CD14-positive monocyte (primary cell): ENCODE measurements around the gene NDFIP1. TPM values are rescaled to one million over a fixed set of nuclear protein-coding genes. Genes with fewer than 3 reads are reported as not detected.
"Not testable (repeated sequence)": the region's sequence is repeated elsewhere in the genome, so short reads cannot be mapped to it uniquely, and the experiment has no call there.

Experiments
- DNase-seq, 3 donors: peaks; one replicate each; pipeline ENCODE4 v3.0.0-alpha.2; 2011 to 2022
- H2AFZ ChIP-seq: 2 replicates; pipeline ENCODE4 v1.6.0; 2012; ENCODE audit warnings: mild to moderate bottlenecking, low read depth, low read length, inconsistent platforms; ENCODE audit not compliant: insufficient read depth, poor library complexity, severe bottlenecking
- H3K27ac ChIP-seq, 2 donors: 1 replicate in 1 of 2; 2 replicates in 1 of 2; pipeline ENCODE4 v1.5.1; 2012 to 2013; ENCODE audit warnings: low read length in 2 of 2, control low read depth in 1 of 2, inconsistent platforms in 1 of 2, low read depth in 1 of 2, mild to moderate bottlenecking in 1 of 2
- H3K27me3 ChIP-seq, 2 donors: one replicate each; pipeline versions ENCODE4 v1.6.0 to v1.6.1; 2011 to 2013; ENCODE audit warnings: low read length in 2 of 2; ENCODE audit not compliant: control insufficient read depth in 2 of 2, insufficient read depth in 2 of 2
- H3K36me3 ChIP-seq, 2 donors: replicated peaks in 1 of 2; 1 replicate in 1 of 2; 2 replicates in 1 of 2; pipeline versions ENCODE4 v1.5.1 to v1.6.1; 2012 to 2013; ENCODE audit warnings: low read length in 2 of 2, control low read depth in 1 of 2, inconsistent platforms in 1 of 2, mild to moderate bottlenecking in 1 of 2; ENCODE audit not compliant: insufficient read depth in 2 of 2, control insufficient read depth in 1 of 2
- H3K4me1 ChIP-seq, 2 donors: 1 replicate in 1 of 2; 2 replicates in 1 of 2; pipeline versions ENCODE4 v1.5.1 to v1.6.1; 2012 to 2013; ENCODE audit warnings: low read length in 2 of 2, control low read depth in 1 of 2, inconsistent platforms in 1 of 2, mild to moderate bottlenecking in 1 of 2, moderate library complexity in 1 of 2; ENCODE audit not compliant: insufficient read depth in 2 of 2, control insufficient read depth in 1 of 2
- H3K4me2 ChIP-seq: replicated peaks from 2 replicates; pipeline ENCODE3; 2012; ENCODE audit warnings: low read length, moderate library complexity, mild to moderate bottlenecking; ENCODE audit not compliant: poor library complexity, severe bottlenecking; ENCODE audit errors: extremely low read depth
- H3K4me3 ChIP-seq, 3 experiments: fragments of 200-600 bp in 1 of 3; sonication (generic) in 1 of 3; replicated peaks in 1 of 3; 1 replicate in 2 of 3; 2 replicates in 1 of 3; pipeline ENCODE4 v1.5.1; 2011 to 2013; ENCODE audit warnings: low read length in 3 of 3, mild to moderate bottlenecking in 3 of 3, control low read depth in 2 of 3, low read depth in 2 of 3, inconsistent platforms in 1 of 3, moderate library complexity in 1 of 3
- H3K79me2 ChIP-seq: 2 replicates; pipeline ENCODE4 v1.6.0; 2012; ENCODE audit warnings: mild to moderate bottlenecking, control low read depth, inconsistent platforms, low read length, moderate library complexity; ENCODE audit not compliant: insufficient read depth
- H3K9ac ChIP-seq: 2 replicates; pipeline ENCODE4 v1.6.0; 2017; ENCODE audit warnings: low read length, mild to moderate bottlenecking; ENCODE audit not compliant: insufficient read depth, poor library complexity, severe bottlenecking
- H3K9me3 ChIP-seq, 2 donors: replicated peaks in 1 of 2; 1 replicate in 1 of 2; 2 replicates in 1 of 2; pipeline versions ENCODE4 v1.5.1 to v1.6.1; 2012 to 2013; ENCODE audit warnings: low read length in 2 of 2, control low read depth in 1 of 2; ENCODE audit not compliant: control insufficient read depth in 1 of 2, insufficient read depth in 1 of 2
- H4K20me1 ChIP-seq: 2 replicates; pipeline ENCODE4 v1.6.0; 2012; ENCODE audit warnings: mild to moderate bottlenecking, low read length, control low read depth, moderate library complexity; ENCODE audit not compliant: insufficient read depth
- H3K27ac Mint-ChIP-seq, 7 donors: one replicate each; pipeline ENCODE4 v1.8.0; 2020; ENCODE audit warnings: mild to moderate bottlenecking in 7 of 7, mixed read lengths in 7 of 7, moderate library complexity in 6 of 7, inconsistent platforms in 2 of 7
- H3K27me3 Mint-ChIP-seq, 3 donors: one replicate each; pipeline ENCODE4 v1.8.0; 2021 to 2022; ENCODE audit warnings: low read depth in 3 of 3, mild to moderate bottlenecking in 3 of 3, mixed read lengths in 3 of 3, moderate library complexity in 3 of 3, inconsistent platforms in 1 of 3
- H3K36me3 Mint-ChIP-seq, 2 donors: one replicate each; pipeline ENCODE4 v1.8.0; 2020; ENCODE audit warnings: mixed read lengths in 2 of 2, inconsistent platforms in 1 of 2, mild to moderate bottlenecking in 1 of 2
- H3K4me1 Mint-ChIP-seq: one replicate; pipeline ENCODE4 v1.8.0; 2020; ENCODE audit warnings: mild to moderate bottlenecking, mixed read lengths
- H3K4me3 Mint-ChIP-seq, 2 donors: one replicate each; pipeline ENCODE4 v1.8.0; 2020; ENCODE audit warnings: mild to moderate bottlenecking in 2 of 2, mixed read lengths in 2 of 2, moderate library complexity in 1 of 2
- H3K9me3 Mint-ChIP-seq, 7 donors: one replicate each; pipeline ENCODE4 v1.8.0; 2020 to 2022; ENCODE audit warnings: mixed read lengths in 7 of 7, mild to moderate bottlenecking in 6 of 7, moderate library complexity in 6 of 7, inconsistent platforms in 2 of 7
- CTCF ChIP-seq: fragments of 200-600 bp; IDR thresholded peaks from one replicate; pipeline ENCODE4 v1.8.0; 2022; ENCODE audit warnings: antibody characterized with exemption, mild to moderate bottlenecking
- WGBS: methylation state at CpG from one replicate; pipeline ENCODE4 v1.1.5; 2013; ENCODE audit warnings: missing lambda C conversion rate; ENCODE audit not compliant: insufficient coverage; 5-methylcytosine and 5-hydroxymethylcytosine counted together
- intact Hi-C, 2 donors: fragments of 100-400 bp; cut with micrococcal nuclease; formaldehyde crosslinking; loops; one replicate each; pipeline versions ENCODE4 v1.15.0 to v1.15.1; 2023
- polyA plus RNA-seq, 3 donors: library from polyadenylated mRNA; depleted of rRNA in 1 of 3; unstranded in 2 of 3; stranded (reverse) in 1 of 3; fragments of 300-500 nt in 2 of 3; fragments of >200 nt in 1 of 3; fragmentation: Illumina TruSeq in 2 of 3; gene quantifications; 1 replicate in 2 of 3; 2 replicates in 1 of 3; pipeline ENCODE4 v1.2.3, GENCODE V29; 2012 to 2021

Gene NDFIP1
- polyA plus RNA-seq, 3 donors, result 18.4 to 44.4 (median 44.0) TPM

GRCh38 chr5:142186514-142186856, 77.9 kb downstream of the NDFIP1 start:
- no peaks in the 10 kb centered on the region for H3K9me3 ChIP-seq
- Mint-ChIP-seq H3K27ac (no peak overlapping the region), H3K36me3 (no peaks in the 10 kb centered on the region), H3K27me3 (peaks cover 5 to 8% (median 6%) of the 10 kb centered on the region in 3 donors), H3K9me3 (peaks cover 0 to 4% (median 2%) of the 10 kb centered on the region in 7 donors), H3K4me3 (no peak overlapping the region), H3K4me1 (peaks cover 5% of the 10 kb centered on the region)
- H3K79me2 ChIP-seq, result no peaks in the 10 kb centered on the region
- H3K36me3 ChIP-seq, result no peaks in the 10 kb centered on the region
- intact Hi-C loops, result no loop called here
- H3K9ac ChIP-seq, result no peak overlapping the region
- H3K4me3 ChIP-seq, result no peak overlapping the region
- no peak overlapping the region for H3K27ac ChIP-seq
- H3K4me1 ChIP-seq, result no peaks in the 10 kb centered on the region
- H3K27me3 ChIP-seq, result peaks cover 0 to 4% of the 10 kb centered on the region in 2 donors
- TF ChIP-seq CTCF, result no peak
- H3K4me2 ChIP-seq, result no peak overlapping the region
- no peaks in the 10 kb centered on the region for H4K20me1 ChIP-seq
- no peak for DNase-seq
- no peak overlapping the region for H2AFZ ChIP-seq

- Histone ChIP-seq H3K79me2 (no peaks in the 10 kb centered on the region), H3K9me3 (no peaks in the 10 kb centered on the region), H3K36me3 (no peaks in the 10 kb centered on the region), H2AFZ (no peak overlapping the region), H3K4me2 (no peak overlapping the region), H3K4me1 (peaks cover 0 to 4% of the 10 kb centered on the region in 2 donors), H3K27me3 (peaks cover 0 to 4% of the 10 kb centered on the region in 2 donors), H3K9ac (no peak overlapping the region), H3K4me3 (no peak overlapping the region), H3K27ac (no peak overlapping the region), H4K20me1 (no peaks in the 10 kb centered on the region)
- Mint-ChIP-seq H3K9me3 (peaks cover 0 to 4% (median 2%) of the 10 kb centered on the region in 7 donors), H3K4me3 (no peak overlapping the region), H3K36me3 (no peaks in the 10 kb centered on the region), H3K4me1 (peaks cover 7% of the 10 kb centered on the region), H3K27ac (no peak overlapping the region), H3K27me3 (peaks cover 5 to 8% (median 6%) of the 10 kb centered on the region in 3 donors)
- no peak for DNase-seq
- intact Hi-C loops, result no loop called here
- TF ChIP-seq CTCF, result no peak
- 19% methylated on average over 11 of the region's 11 CpGs for WGBS
Observed at GRCh38 chr5:142186857-142187594, 78.4 kb downstream of the NDFIP1 start.

GRCh38 chr5:142188691-142189090, 80.1 kb downstream of the NDFIP1 start:
- H3K4me2 ChIP-seq, H3K27me3 Mint-ChIP-seq: not testable (repeated sequence)

More at GRCh38 chr5:142188691-142189090, 80.1 kb downstream of the NDFIP1 start:
- H3K36me3 Mint-ChIP-seq, H3K27ac Mint-ChIP-seq, H2AFZ ChIP-seq, H3K9ac ChIP-seq, H3K79me2 ChIP-seq, DNase-seq, H3K4me1 ChIP-seq, H3K36me3 ChIP-seq, H3K4me3 ChIP-seq, H3K4me3 Mint-ChIP-seq, H4K20me1 ChIP-seq, H3K27me3 ChIP-seq, intact Hi-C loops, H3K9me3 ChIP-seq, H3K27ac ChIP-seq, H3K9me3 Mint-ChIP-seq: not testable (repeated sequence)
- peaks cover 12% of the 10 kb centered on the region for H3K4me1 Mint-ChIP-seq
- 100% methylated on average over 2 of the region's 6 CpGs for WGBS
